ENCODE results near the gene ZCCHC24. TPM values are rescaled to one million over a fixed set of nuclear protein-coding genes. Genes with fewer than 3 reads are reported as not detected.

ZCCHC24 gene
- total RNA-seq, 1 experiment from 2014 or later, result 3.8 TPM

DNA sequence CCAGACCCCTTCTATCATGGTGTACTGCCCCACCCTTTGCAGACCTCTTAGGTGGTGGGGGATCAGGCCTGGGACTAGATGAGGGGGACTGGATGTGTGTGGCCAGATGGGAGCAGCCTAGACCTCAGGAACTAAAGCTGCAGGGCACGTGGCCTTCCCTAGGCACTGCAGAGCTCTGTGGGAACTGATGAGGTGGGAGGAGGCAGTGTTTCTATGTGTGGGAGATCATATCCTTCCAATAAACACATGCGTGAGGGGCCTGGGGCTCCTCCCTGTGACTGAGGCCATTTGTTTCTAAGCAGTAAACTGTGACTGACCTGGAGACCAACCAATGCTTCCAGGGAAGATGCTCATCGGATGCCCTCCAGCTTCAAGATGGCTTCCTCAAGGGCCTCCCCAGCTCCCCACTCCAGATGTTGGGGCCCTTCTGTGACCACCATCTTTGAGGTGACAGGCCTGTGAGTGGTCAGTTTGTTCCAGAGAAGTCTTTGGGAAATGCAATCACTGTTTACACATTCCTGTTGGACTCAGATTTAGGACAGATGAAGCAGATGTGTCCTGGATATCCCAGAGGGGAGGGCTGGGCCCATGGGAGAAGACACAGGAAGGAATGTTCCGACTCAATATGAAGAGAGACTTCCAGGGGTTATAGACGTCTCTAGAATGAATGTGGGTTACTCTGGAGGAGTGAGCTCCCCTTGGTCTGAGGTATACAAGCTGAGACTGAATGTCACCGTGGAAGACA is 23.6 kb upstream of the ZCCHC24 start:
- H3K56ac ChIP-seq (ENCODE audit: insufficient read length, low read depth, low read length), result no peak overlapping the region
- H2BK12ac ChIP-seq (ENCODE audit: insufficient read length, low read depth, low read length), result no peak overlapping the region
- peaks cover 8 to 11% of the 10 kb centered on the region in 2 experiments for H3K4me1 Mint-ChIP-seq
- H2BK15ac ChIP-seq (ENCODE audit: low read depth, low read length), result no peak overlapping the region
- no peaks in the 10 kb centered on the region for H4K20me1 ChIP-seq (ENCODE audit: control insufficient read depth, insufficient read depth, insufficient read length)
- no peak overlapping the region for H3K27ac ChIP-seq (ENCODE audit: insufficient read length, low read depth, low read length)
- no peaks in the 10 kb centered on the region for H3K23me2 ChIP-seq (ENCODE audit: insufficient read length, low read depth, low read length, poor library complexity, severe bottlenecking)
- no peaks in the 10 kb centered on the region for H3K79me2 ChIP-seq (ENCODE audit: insufficient read depth, low read length)
- H3K4me3 Mint-ChIP-seq, result no peak overlapping the region
- no peak overlapping the region for H3T11ph ChIP-seq (ENCODE audit: low read length)
- no peak overlapping the region for H2AK5ac ChIP-seq (ENCODE audit: insufficient read length, low read length)
- peak; percentile 8 for DNase-seq
- H2BK120ac ChIP-seq (ENCODE audit: low read depth, low read length, poor library complexity, severe bottlenecking), result no peak overlapping the region
- H4K5ac ChIP-seq (ENCODE audit: insufficient read length, low read depth, low read length), result no peak overlapping the region
- H4K91ac ChIP-seq (ENCODE audit: insufficient read length, low read depth, low read length), result no peak overlapping the region
- H3K23ac ChIP-seq (ENCODE audit: insufficient read length, low read depth, low read length), result no peak overlapping the region
- H3K27me3 Mint-ChIP-seq (ENCODE audit: low read depth), result peaks cover 9% of the 10 kb centered on the region
- no peaks in the 10 kb centered on the region for H3K79me1 ChIP-seq (ENCODE audit: insufficient read depth, low read depth, low read length, poor library complexity, severe bottlenecking)
- H3K9me3 ChIP-seq (ENCODE audit: control insufficient read depth, low read depth, low read length), result no peaks in the 10 kb centered on the region
- H4K8ac ChIP-seq (replicated peaks; ENCODE audit: insufficient read length, low read depth, low read length), result no peak overlapping the region
- H3K9ac ChIP-seq (ENCODE audit: extremely low read depth, insufficient read length, low read length), result no peak overlapping the region
- no peaks in the 10 kb centered on the region for H3K4me1 ChIP-seq (ENCODE audit: insufficient read depth, low read length)
- H3K27me3 ChIP-seq (ENCODE audit: insufficient read depth, low read length), result no peaks in the 10 kb centered on the region
- TF ChIP-seq, protein P1, sequence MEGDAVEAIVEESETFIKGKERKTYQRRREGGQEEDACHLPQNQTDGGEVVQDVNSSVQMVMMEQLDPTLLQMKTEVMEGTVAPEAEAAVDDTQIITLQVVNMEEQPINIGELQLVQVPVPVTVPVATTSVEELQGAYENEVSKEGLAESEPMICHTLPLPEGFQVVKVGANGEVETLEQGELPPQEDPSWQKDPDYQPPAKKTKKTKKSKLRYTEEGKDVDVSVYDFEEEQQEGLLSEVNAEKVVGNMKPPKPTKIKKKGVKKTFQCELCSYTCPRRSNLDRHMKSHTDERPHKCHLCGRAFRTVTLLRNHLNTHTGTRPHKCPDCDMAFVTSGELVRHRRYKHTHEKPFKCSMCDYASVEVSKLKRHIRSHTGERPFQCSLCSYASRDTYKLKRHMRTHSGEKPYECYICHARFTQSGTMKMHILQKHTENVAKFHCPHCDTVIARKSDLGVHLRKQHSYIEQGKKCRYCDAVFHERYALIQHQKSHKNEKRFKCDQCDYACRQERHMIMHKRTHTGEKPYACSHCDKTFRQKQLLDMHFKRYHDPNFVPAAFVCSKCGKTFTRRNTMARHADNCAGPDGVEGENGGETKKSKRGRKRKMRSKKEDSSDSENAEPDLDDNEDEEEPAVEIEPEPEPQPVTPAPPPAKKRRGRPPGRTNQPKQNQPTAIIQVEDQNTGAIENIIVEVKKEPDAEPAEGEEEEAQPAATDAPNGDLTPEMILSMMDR (conservative IDR thresholded peaks at IDR 0.05), result no peak
- no peak overlapping the region for H3K14ac ChIP-seq (ENCODE audit: insufficient read depth, low read length)
- no peak overlapping the region for H2BK20ac ChIP-seq (ENCODE audit: low read depth, low read length, poor library complexity, severe bottlenecking)
- no peak overlapping the region for H2AFZ ChIP-seq (ENCODE audit: low read length)
- no peak overlapping the region for H2BK5ac ChIP-seq (ENCODE audit: insufficient read length, low read length)
- H3K18ac ChIP-seq (ENCODE audit: insufficient read length, low read depth, low read length), result no peak overlapping the region
- no peaks in the 10 kb centered on the region for H3K9me3 Mint-ChIP-seq
- H3K27ac Mint-ChIP-seq, result peak overlapping the region in 1 of 3 experiments; percentile 13; a peak in 1 of 7 replicates
- H3K4ac ChIP-seq (ENCODE audit: low read depth, low read length), result no peak overlapping the region
- H3K4me2 ChIP-seq (ENCODE audit: insufficient read depth, insufficient read length, low read length), result no peak overlapping the region
- no peaks in the 10 kb centered on the region for H3K36me3 Mint-ChIP-seq (ENCODE audit: insufficient read depth in 1 of 3, low read depth in 3 of 3)
- WGBS (ENCODE audit: extremely low coverage, insufficient read length, low lambda C conversion rate), result no CpG with 5 or more reads among the region's 6 CpGs
